ENCODE data around the gene SIN3B. TPM values are rescaled to one million over a fixed set of nuclear protein-coding genes. Genes with fewer than 3 reads are reported as not detected.

SIN3B gene
- total and polyA plus RNA-seq, 2 donors from 2014 or later, result 12.2 to 62.0 TPM

DNA sequence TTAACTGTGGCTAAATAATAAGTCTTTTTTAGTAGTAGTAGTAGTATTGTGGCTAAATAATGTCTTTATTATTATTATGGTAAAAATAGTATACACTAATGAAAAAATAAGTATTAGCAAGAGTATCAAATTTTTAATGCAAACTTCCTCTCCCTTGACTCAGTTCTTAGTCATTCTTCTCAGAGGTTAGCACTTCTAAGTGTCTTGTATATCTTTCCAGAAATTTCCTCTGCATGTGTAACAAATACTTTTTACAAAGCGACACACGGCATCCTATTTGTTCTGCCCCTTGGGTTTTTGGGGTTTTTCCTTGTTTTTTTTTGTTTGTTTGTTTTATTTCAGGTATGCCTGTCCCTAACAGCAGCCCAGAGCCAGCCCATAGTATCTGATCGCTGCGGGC lies 20.9 kb downstream of the SIN3B start:
- Histone ChIP-seq H3K27ac (ENCODE audit: low read depth in 2 of 2, low read length in 2 of 2) (no peak overlapping the region), H3K9me3 (ENCODE audit: control insufficient read depth in 2 of 3, insufficient read depth in 1 of 3, low read length in 3 of 3) (no peaks in the 10 kb centered on the region), H3K9ac (ENCODE audit: low read length in 3 of 3) (no peak overlapping the region), H3K4me1 (ENCODE audit: control insufficient read depth in 2 of 3, insufficient read depth in 2 of 3, low read depth in 1 of 3, low read length in 3 of 3) (no peaks in the 10 kb centered on the region), H3K4me3 (ENCODE audit: low read length in 3 of 3) (no peak overlapping the region), H3K36me3 (ENCODE audit: control insufficient read depth in 2 of 3, insufficient read depth in 3 of 3, low read length in 3 of 3) (peaks cover 14 to 62% (median 44%) of the 10 kb centered on the region in 3 donors), H3K27me3 (ENCODE audit: control insufficient read depth, insufficient read depth, low read length) (no peaks in the 10 kb centered on the region)
- intact Hi-C loops (cut with DNase I), result no loop called here
- FAIRE-seq (no peak), DNase-seq (no peak)
- TF ChIP-seq, protein P1, sequence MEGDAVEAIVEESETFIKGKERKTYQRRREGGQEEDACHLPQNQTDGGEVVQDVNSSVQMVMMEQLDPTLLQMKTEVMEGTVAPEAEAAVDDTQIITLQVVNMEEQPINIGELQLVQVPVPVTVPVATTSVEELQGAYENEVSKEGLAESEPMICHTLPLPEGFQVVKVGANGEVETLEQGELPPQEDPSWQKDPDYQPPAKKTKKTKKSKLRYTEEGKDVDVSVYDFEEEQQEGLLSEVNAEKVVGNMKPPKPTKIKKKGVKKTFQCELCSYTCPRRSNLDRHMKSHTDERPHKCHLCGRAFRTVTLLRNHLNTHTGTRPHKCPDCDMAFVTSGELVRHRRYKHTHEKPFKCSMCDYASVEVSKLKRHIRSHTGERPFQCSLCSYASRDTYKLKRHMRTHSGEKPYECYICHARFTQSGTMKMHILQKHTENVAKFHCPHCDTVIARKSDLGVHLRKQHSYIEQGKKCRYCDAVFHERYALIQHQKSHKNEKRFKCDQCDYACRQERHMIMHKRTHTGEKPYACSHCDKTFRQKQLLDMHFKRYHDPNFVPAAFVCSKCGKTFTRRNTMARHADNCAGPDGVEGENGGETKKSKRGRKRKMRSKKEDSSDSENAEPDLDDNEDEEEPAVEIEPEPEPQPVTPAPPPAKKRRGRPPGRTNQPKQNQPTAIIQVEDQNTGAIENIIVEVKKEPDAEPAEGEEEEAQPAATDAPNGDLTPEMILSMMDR (IDR thresholded peaks at IDR 0.05; ENCODE audit: borderline replicate concordance, extremely low read depth, insufficient read depth), result no peak

DNA sequence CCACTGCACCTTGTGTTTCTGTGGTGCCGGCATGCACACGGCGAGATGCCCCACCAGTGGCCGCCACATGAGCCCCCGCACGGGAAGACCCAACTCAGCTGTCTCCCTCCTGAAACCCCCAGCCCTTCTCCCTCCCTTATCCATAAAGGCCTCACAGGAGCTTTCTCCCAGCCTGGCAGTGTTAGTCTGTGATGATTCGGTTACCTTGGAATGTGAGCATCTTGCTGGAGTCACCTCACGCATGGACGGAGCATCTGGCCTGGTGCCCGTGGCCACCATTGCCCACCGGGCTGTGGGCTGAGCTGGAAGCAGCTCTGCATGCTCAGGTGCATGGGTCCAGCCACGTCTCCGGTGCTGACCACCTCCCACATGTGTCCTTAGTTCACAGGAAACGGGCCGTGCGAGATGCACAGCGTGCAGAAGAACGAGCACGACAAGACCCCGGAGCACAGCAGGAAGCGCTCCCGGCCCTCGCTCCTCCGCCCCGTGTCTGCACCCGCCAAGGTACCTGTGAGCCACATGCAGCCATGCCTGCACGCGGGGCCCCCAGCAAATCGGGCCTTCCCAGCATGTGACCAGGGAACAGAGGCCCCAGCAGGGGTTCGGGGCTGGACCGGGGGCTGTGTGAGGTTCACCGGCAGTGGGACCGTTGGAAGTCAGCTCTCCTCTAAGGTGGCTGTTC lies 22.0 kb downstream of the SIN3B start:
- TF ChIP-seq, protein P1 (IDR thresholded peaks at IDR 0.05; ENCODE audit: borderline replicate concordance, extremely low read depth, insufficient read depth), result no peak
- H3K27ac ChIP-seq (ENCODE audit: low read depth in 2 of 2, low read length in 2 of 2), result no peak overlapping the region
- no peaks in the 10 kb centered on the region for H3K27me3 ChIP-seq (ENCODE audit: control insufficient read depth, insufficient read depth, low read length)
- peaks cover 14 to 55% (median 44%) of the 10 kb centered on the region in 3 donors for H3K36me3 ChIP-seq (ENCODE audit: control insufficient read depth in 2 of 3, insufficient read depth in 3 of 3, low read length in 3 of 3)
- no peak overlapping the region for H3K9ac ChIP-seq (ENCODE audit: low read length in 3 of 3)
- FAIRE-seq (no peak), DNase-seq (no peak)
- H3K4me1 ChIP-seq (ENCODE audit: control insufficient read depth in 2 of 3, insufficient read depth in 2 of 3, low read depth in 1 of 3, low read length in 3 of 3), result no peaks in the 10 kb centered on the region
- H3K9me3 ChIP-seq (ENCODE audit: control insufficient read depth in 2 of 3, insufficient read depth in 1 of 3, low read length in 3 of 3), result no peaks in the 10 kb centered on the region
- no peak overlapping the region for H3K4me3 ChIP-seq (ENCODE audit: low read length in 3 of 3)
- intact Hi-C loops (cut with DNase I), result no loop called here

DNA sequence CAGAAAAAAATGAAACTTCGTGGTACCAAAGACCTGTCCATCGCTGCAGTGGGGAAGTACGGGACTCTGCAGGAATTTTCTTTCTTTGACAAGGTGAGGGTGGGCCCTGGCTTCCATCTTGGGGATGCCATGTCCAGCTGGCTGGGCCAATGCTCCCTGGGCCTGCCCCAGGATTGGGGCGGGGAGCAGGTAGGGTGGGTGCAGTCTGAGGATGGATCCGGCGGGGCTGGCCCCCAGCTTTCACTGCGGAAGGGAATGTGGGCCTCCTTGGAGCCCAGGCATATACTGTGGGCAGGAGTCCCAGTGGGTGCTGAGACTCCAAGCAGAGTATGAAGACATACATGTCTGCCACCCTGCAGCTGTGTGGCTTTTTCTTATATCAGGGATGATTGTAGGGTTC lies 23.9 kb downstream of the SIN3B start:
- no peaks in the 10 kb centered on the region for H3K27me3 ChIP-seq (ENCODE audit: control insufficient read depth, insufficient read depth, low read length)
- H3K27ac ChIP-seq (ENCODE audit: low read depth in 2 of 2, low read length in 2 of 2), result no peak overlapping the region
- intact Hi-C loops (cut with DNase I), result no loop called here
- no peaks in the 10 kb centered on the region for H3K4me1 ChIP-seq (ENCODE audit: control insufficient read depth in 2 of 3, insufficient read depth in 2 of 3, low read depth in 1 of 3, low read length in 3 of 3)
- DNase-seq (no peak), FAIRE-seq (no peak)
- H3K9me3 ChIP-seq (ENCODE audit: control insufficient read depth in 2 of 3, insufficient read depth in 1 of 3, low read length in 3 of 3), result no peaks in the 10 kb centered on the region
- H3K4me3 ChIP-seq (ENCODE audit: low read length in 3 of 3), result no peak overlapping the region
- peaks cover 14 to 49% (median 34%) of the 10 kb centered on the region in 3 donors for H3K36me3 ChIP-seq (ENCODE audit: control insufficient read depth in 2 of 3, insufficient read depth in 3 of 3, low read length in 3 of 3)
- TF ChIP-seq, protein P1 (IDR thresholded peaks at IDR 0.05; ENCODE audit: borderline replicate concordance, extremely low read depth, insufficient read depth), result no peak
- no peak overlapping the region for H3K9ac ChIP-seq (ENCODE audit: low read length in 3 of 3)
